Measurements from ENCODE around the gene ZG16.

DNA sequence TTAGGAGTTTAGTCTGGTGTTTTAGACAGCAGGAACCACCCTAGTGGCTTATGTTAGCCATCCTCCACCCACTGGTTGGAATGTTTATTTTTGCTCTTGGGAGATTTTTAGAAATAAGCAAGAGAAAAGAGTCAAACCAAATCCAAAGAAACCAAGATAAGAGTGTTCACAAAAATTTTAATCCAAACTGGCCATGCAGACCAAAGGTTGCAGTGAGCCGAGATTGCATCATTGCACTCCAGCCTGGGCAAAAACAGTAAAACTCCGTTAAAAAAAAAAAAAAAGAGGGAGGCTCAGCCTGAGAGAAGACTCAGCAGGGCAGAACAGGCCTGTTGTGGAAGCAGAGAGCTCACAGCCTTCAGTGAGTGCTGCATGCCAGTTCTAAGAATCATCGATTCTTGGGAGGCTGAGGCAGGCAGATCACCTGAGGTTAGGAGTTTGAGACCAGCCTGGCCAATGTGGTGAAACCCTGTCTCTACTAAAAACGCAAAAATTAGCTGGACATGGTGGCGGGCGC is 20.0 kb upstream of the ZG16 start:
- TF ChIP-seq, protein P1, sequence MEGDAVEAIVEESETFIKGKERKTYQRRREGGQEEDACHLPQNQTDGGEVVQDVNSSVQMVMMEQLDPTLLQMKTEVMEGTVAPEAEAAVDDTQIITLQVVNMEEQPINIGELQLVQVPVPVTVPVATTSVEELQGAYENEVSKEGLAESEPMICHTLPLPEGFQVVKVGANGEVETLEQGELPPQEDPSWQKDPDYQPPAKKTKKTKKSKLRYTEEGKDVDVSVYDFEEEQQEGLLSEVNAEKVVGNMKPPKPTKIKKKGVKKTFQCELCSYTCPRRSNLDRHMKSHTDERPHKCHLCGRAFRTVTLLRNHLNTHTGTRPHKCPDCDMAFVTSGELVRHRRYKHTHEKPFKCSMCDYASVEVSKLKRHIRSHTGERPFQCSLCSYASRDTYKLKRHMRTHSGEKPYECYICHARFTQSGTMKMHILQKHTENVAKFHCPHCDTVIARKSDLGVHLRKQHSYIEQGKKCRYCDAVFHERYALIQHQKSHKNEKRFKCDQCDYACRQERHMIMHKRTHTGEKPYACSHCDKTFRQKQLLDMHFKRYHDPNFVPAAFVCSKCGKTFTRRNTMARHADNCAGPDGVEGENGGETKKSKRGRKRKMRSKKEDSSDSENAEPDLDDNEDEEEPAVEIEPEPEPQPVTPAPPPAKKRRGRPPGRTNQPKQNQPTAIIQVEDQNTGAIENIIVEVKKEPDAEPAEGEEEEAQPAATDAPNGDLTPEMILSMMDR (IDR thresholded peaks at IDR 0.05) = no peak
- no peak for TF ChIP-seq POLR2A (IDR thresholded peaks at IDR 0.05)
